K562 (cell line): ENCODE data around the gene TXNRD2. TPM values are rescaled to one million over a fixed set of nuclear protein-coding genes. Genes with fewer than 3 reads are reported as not detected.

Experiments used
- BRF1 ChIP-seq: IDR thresholded peaks from 3 replicates; pipeline ENCODE4 v1.6.1; 2011; ENCODE audit warnings: borderline replicate concordance, mild to moderate bottlenecking; ENCODE audit not compliant: insufficient read length; ENCODE audit errors: extremely low read depth
- CHD4 ChIP-seq: fragments of 200-600 bp; sonication (generic); IDR thresholded peaks from 3 replicates; pipeline ENCODE4 v1.6.1; 2012; ENCODE audit warnings: low read depth, mild to moderate bottlenecking, mixed read lengths, low read length, inconsistent platforms; ENCODE audit not compliant: insufficient read depth, insufficient replicate concordance, poor library complexity, severe bottlenecking
- DPF2 ChIP-seq: fragments of 450-650 bp; IDR thresholded peaks from 2 replicates; pipeline ENCODE4 v1.6.1; 2016
- GATAD2B ChIP-seq: fragments of 450-650 bp; IDR thresholded peaks from 2 replicates; pipeline ENCODE4 v1.6.1; 2017; ENCODE audit warnings: mild to moderate bottlenecking, borderline replicate concordance
- MECOM ChIP-seq: fragments of 250-450 bp; sonication (Bioruptor Pico); IDR thresholded peaks from 2 replicates; pipeline ENCODE4 v1.8.0; 2022; ENCODE audit warnings: inconsistent platforms
- NFXL1 ChIP-seq: fragments of 450-650 bp; formaldehyde crosslinking; IDR thresholded peaks from 2 replicates; pipeline ENCODE4 v1.4.0; 2021; ENCODE audit warnings: mild to moderate bottlenecking
- PTTG1 ChIP-seq: fragments of 450-650 bp; IDR thresholded peaks from 2 replicates; pipeline ENCODE4 v1.6.1; 2016; ENCODE audit warnings: low read depth, mild to moderate bottlenecking, missing genetic modification characterization, missing compliant biosample characterization
- SIN3A ChIP-seq, 2 experiments: fragments of 150-350 bp in 1 of 2; IDR thresholded peaks; 2 replicates each; pipeline ENCODE4 v1.6.1; 2011 to 2016; ENCODE audit warnings: borderline replicate concordance in 2 of 2, low read depth in 2 of 2, low read length in 2 of 2, mild to moderate bottlenecking in 2 of 2, moderate library complexity in 2 of 2; ENCODE audit not compliant: control insufficient read depth in 1 of 2
- ZNF146 ChIP-seq: IDR thresholded peaks from one replicate; pipeline ENCODE4 v1.6.1; 2018; ENCODE audit warnings: missing compliant biosample characterization; ENCODE audit not compliant: unreplicated experiment
- ZNF282 ChIP-seq: sonication (generic); formaldehyde crosslinking; IDR thresholded peaks from 2 replicates; pipeline ENCODE4 v1.8.1; 2023; ENCODE audit warnings: missing genetic modification reagents
- polyA plus RNA-seq, 8 experiments: library from polyadenylated mRNA; depleted of rRNA in 4 of 8; stranded (reverse) in 5 of 8; unstranded in 3 of 8; fragments of >200 nt; fragmentation: Nextera tagmentation in 2 of 8; fragmentation: Illumina TruSeq in 1 of 8; extraction: Ambion mirVana in 2 of 8; extraction: Trizol in 1 of 8; gene quantifications; 2 replicates each; pipeline versions ENCODE4 v1.2.1 to v1.2.3, GENCODE V29; 2011 to 2014; ENCODE audit warnings: inconsistent platforms in 1 of 8, missing spikeins in 1 of 8
- total RNA-seq, 7 experiments: library from RNA; depleted of rRNA in 6 of 7; stranded (reverse); fragments of >200 nt in 6 of 7; fragmentation: Illumina TruSeq in 2 of 7; extraction: Trizol in 2 of 7; gene quantifications; 2 replicates each; pipeline versions ENCODE4 v1.2.1 to v1.2.3, GENCODE V29; 2011 to 2021; ENCODE audit warnings: low replicate concordance in 1 of 7
- TF ChIP-seq, protein P1 (sequence below): fragments of 450-650 bp; conservative IDR thresholded peaks from 2 replicates; pipeline ENCODE4 v1.6.1; 2016; ENCODE audit warnings: missing genetic modification characterization, low read depth, mild to moderate bottlenecking, missing compliant biosample characterization, moderate library complexity
- TF ChIP-seq, protein P2 (sequence below): sonication (generic); formaldehyde crosslinking; IDR thresholded peaks from 2 replicates; pipeline ENCODE4 v1.9.0; 2022; ENCODE audit warnings: mild to moderate bottlenecking, missing genetic modification reagents
- TF ChIP-seq, protein P3 (sequence below): sonication (generic); formaldehyde crosslinking; IDR thresholded peaks from 2 replicates; pipeline ENCODE4 v1.8.0; 2022; ENCODE audit warnings: mild to moderate bottlenecking, missing genetic modification reagents
- TF ChIP-seq, protein P4 (sequence below): sonication (generic); formaldehyde crosslinking; IDR thresholded peaks from 2 replicates; pipeline ENCODE4 v1.8.0; 2022; ENCODE audit warnings: missing genetic modification reagents, mild to moderate bottlenecking, borderline replicate concordance
- TF ChIP-seq, protein P5 (sequence below): fragments of 450-650 bp; IDR thresholded peaks from 2 replicates; pipeline ENCODE4 v1.6.1; 2016
- TF ChIP-seq, protein P6 (sequence below): fragments of 250-450 bp; sonication (Bioruptor Pico); IDR thresholded peaks from 2 replicates; pipeline ENCODE4 v1.9.0; 2021; ENCODE audit warnings: mild to moderate bottlenecking, inconsistent platforms
- TF ChIP-seq, protein P7 (sequence below), 2 experiments: fragments of 250-450 bp in 1 of 2; fragments of 450-650 bp in 1 of 2; sonication (Bioruptor Pico) in 1 of 2; IDR thresholded peaks; 2 replicates each; pipeline versions ENCODE4 v1.6.1 to v1.8.0; 2016 to 2021; ENCODE audit warnings: mild to moderate bottlenecking in 2 of 2, moderate library complexity in 2 of 2, missing compliant biosample characterization in 1 of 2, missing genetic modification characterization in 1 of 2

Gene TXNRD2
- total and polyA plus RNA-seq, 9 of the 15 experiments (the other 6 are each of a cell fraction or from before 2014, with no cell fraction given) = 3.3 to 80.2 (median 49.4) TPM

DNA sequence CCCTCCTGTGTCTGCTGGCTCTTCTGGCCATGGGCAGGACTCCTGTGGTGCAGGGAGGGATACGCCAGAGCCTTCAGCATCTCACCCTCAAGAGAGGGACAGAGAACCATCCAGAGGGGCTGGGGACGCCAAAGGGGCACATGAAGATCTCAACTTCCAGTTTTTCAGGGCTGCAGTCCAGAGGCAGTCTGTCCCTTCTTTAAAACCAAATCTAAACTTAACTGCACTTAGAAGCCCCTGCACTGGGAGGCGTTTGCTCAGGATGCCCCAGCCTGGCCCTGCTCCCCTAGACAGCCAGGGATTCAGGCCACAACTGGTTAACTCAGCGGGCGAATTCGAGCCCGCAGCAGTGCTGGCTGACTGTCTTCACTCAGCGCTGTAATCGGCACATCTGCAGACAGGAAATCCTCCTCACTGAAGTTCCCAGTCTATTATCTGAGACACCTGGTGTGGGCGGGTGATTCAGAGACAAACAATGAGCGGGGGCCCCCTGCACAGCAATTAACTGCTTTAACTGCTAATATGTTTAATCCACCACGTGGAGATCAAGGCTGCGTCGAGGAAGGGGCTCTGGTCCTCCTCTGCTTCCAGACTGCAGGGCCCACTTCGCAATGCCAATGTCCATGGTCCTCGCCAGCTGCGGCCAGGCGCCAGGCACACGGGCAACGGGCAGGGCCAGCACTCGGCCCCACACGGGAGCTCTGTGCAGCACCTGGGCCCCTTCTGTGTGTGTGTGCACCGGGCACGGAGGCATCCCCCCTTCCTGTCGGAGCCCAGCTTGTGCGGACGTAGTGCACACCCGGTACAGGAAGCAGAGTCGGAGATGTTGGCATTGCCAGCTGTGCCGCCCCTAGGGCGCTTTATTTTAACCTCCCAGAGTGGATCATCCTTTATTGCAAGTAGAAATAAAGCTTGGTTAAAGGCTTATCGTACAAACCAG, 50.0 kb downstream of the TXNRD2 start (continued):
- TF ChIP-seq, protein P1, sequence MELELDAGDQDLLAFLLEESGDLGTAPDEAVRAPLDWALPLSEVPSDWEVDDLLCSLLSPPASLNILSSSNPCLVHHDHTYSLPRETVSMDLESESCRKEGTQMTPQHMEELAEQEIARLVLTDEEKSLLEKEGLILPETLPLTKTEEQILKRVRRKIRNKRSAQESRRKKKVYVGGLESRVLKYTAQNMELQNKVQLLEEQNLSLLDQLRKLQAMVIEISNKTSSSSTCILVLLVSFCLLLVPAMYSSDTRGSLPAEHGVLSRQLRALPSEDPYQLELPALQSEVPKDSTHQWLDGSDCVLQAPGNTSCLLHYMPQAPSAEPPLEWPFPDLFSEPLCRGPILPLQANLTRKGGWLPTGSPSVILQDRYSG = 0 out of 2 replicates have a peak, but pooled peaks have one; percentile 41
- TF ChIP-seq BRF1 (no peak), DPF2 (peak; percentile 100), SIN3A (IDR thresholded peaks at IDR 0.05; ENCODE audit: borderline replicate concordance in 2 of 2, control insufficient read depth in 1 of 2, low read depth in 2 of 2, low read length in 2 of 2) (peak; percentile 69 to 75; a peak in 2 of 4 replicates), ZNF146 (CRISPR knock-in tag) (no peak), CHD4 (peak; percentile 97), GATAD2B (no peak), ZNF282 (CRISPR knock-in tag) (no peak), MECOM (CRISPR knock-in tag) (peak; percentile 99), NFXL1 (peak; percentile 73; the same call in 1 of the 2 replicates), PTTG1 (tag) (no peak)
- TF ChIP-seq, protein P2, sequence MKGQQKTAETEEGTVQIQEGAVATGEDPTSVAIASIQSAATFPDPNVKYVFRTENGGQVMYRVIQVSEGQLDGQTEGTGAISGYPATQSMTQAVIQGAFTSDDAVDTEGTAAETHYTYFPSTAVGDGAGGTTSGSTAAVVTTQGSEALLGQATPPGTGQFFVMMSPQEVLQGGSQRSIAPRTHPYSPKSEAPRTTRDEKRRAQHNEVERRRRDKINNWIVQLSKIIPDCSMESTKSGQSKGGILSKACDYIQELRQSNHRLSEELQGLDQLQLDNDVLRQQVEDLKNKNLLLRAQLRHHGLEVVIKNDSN (CRISPR knock-in tag) = no peak
- TF ChIP-seq, protein P3, sequence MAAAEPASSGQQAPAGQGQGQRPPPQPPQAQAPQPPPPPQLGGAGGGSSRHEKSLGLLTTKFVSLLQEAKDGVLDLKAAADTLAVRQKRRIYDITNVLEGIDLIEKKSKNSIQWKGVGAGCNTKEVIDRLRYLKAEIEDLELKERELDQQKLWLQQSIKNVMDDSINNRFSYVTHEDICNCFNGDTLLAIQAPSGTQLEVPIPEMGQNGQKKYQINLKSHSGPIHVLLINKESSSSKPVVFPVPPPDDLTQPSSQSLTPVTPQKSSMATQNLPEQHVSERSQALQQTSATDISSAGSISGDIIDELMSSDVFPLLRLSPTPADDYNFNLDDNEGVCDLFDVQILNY (CRISPR knock-in tag) = no peak
- TF ChIP-seq, protein P4, sequence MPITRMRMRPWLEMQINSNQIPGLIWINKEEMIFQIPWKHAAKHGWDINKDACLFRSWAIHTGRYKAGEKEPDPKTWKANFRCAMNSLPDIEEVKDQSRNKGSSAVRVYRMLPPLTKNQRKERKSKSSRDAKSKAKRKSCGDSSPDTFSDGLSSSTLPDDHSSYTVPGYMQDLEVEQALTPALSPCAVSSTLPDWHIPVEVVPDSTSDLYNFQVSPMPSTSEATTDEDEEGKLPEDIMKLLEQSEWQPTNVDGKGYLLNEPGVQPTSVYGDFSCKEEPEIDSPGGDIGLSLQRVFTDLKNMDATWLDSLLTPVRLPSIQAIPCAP = no peak
- TF ChIP-seq, protein P5, sequence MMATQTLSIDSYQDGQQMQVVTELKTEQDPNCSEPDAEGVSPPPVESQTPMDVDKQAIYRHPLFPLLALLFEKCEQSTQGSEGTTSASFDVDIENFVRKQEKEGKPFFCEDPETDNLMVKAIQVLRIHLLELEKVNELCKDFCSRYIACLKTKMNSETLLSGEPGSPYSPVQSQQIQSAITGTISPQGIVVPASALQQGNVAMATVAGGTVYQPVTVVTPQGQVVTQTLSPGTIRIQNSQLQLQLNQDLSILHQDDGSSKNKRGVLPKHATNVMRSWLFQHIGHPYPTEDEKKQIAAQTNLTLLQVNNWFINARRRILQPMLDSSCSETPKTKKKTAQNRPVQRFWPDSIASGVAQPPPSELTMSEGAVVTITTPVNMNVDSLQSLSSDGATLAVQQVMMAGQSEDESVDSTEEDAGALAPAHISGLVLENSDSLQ = peak; percentile 83
- TF ChIP-seq, protein P6, sequence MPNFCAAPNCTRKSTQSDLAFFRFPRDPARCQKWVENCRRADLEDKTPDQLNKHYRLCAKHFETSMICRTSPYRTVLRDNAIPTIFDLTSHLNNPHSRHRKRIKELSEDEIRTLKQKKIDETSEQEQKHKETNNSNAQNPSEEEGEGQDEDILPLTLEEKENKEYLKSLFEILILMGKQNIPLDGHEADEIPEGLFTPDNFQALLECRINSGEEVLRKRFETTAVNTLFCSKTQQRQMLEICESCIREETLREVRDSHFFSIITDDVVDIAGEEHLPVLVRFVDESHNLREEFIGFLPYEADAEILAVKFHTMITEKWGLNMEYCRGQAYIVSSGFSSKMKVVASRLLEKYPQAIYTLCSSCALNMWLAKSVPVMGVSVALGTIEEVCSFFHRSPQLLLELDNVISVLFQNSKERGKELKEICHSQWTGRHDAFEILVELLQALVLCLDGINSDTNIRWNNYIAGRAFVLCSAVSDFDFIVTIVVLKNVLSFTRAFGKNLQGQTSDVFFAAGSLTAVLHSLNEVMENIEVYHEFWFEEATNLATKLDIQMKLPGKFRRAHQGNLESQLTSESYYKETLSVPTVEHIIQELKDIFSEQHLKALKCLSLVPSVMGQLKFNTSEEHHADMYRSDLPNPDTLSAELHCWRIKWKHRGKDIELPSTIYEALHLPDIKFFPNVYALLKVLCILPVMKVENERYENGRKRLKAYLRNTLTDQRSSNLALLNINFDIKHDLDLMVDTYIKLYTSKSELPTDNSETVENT = peak; percentile 93
- TF ChIP-seq, protein P7, sequence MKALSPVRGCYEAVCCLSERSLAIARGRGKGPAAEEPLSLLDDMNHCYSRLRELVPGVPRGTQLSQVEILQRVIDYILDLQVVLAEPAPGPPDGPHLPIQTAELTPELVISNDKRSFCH (CRISPR knock-in tag; IDR thresholded peaks at IDR 0.05) = no peak
- TF ChIP-seq, protein P7 (tag; IDR thresholded peaks at IDR 0.05) = no peak
